DMS53 (cell line): ENCODE measurements around the gene DPP10.

Experiments
- DNase-seq: peaks from one replicate; lab custom pipeline; 2025; lab: John Stamatoyannopoulos, UW

DPP10 gene

GRCh38 chr2:114609203-114609602, 166.8 kb downstream of the DPP10 start:
- DNase-seq: no peak

- no peak for DNase-seq
Measured at GRCh38 chr2:114609801-114610200, 167.4 kb downstream of the DPP10 start.

DNA sequence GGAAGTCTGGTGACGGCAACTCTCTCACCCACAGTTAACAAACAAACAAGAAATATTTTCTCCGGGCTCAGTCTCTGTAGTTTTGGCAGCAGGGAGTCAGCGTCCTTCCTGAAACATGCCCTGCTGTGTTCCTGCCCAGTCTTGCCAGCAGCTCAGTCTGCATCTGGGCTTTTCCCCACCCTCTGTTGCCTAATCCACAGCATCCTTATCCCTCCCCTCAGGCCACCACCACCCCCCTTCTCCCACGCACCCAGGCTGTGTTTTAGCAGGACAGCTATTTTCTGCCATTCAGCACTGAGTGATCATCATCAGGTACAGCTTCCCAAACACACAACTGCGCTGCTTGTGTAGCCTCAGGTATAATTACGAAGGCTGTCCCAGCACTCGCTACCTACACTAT, 168.2 kb downstream of the DPP10 start:
- no peak for DNase-seq

GRCh38 chr2:114614592-114614991, 172.2 kb downstream of the DPP10 start:
- DNase-seq: peak; percentile 34

GRCh38 chr2:114628481-114628880, 186.0 kb downstream of the DPP10 start:
- DNase-seq: no peak

GRCh38 chr2:114631146-114631545, 188.7 kb downstream of the DPP10 start:
- no peak for DNase-seq

DNA sequence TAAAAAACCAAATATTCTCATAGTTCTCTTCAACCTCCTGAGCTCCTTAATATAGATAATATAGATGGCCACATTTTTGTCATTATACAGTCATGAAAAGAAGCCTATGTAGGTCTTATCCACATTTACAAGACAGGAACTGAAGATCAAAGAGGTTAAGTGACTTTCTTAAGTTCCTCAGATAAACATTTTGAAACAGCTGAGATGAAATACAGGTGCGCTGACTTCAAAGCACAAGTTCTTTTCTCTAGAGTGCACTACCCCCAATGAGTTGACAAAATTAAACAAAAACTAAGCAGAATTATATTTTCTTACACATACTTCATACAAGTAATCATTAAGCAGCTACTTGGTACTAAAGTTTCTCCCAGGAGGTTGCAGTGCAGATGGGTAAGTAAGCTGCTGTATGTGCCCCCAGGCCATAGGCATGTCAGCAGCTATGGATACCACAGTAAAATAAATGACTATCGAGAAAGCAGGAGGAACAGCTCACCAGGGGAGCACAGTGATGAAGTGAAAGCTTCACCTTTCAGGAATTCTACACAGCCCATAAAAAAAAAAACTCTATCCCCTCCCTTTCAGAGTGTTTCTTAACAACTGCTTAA, 199.8 kb downstream of the DPP10 start:
- no peak for DNase-seq

GRCh38 chr2:114642988-114643553, 200.6 kb downstream of the DPP10 start:
- peak; percentile 14 for DNase-seq

DNA sequence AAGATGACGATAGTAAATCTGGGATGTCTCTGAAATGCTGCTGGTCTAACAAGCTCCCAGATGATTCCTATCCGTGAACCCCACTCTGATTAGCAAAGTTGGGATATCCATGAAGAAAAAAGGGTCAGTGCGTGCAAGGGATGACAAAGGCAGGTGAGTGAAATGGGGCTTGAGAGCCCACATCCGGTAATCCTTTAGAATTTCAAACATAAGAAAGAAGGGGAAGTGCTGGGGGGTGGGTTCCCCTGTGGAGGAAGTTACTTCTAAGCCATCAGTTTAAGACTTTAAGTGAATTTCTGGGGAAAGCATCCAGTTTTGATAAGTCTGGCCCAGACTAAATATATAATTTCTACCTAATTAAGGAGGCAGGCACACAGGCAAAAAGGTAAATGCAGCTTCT, 209.5 kb downstream of the DPP10 start:
- DNase-seq: no peak

- DNase-seq: no peak
Measured at GRCh38 chr2:114659880-114660279, 217.4 kb downstream of the DPP10 start.

DNA sequence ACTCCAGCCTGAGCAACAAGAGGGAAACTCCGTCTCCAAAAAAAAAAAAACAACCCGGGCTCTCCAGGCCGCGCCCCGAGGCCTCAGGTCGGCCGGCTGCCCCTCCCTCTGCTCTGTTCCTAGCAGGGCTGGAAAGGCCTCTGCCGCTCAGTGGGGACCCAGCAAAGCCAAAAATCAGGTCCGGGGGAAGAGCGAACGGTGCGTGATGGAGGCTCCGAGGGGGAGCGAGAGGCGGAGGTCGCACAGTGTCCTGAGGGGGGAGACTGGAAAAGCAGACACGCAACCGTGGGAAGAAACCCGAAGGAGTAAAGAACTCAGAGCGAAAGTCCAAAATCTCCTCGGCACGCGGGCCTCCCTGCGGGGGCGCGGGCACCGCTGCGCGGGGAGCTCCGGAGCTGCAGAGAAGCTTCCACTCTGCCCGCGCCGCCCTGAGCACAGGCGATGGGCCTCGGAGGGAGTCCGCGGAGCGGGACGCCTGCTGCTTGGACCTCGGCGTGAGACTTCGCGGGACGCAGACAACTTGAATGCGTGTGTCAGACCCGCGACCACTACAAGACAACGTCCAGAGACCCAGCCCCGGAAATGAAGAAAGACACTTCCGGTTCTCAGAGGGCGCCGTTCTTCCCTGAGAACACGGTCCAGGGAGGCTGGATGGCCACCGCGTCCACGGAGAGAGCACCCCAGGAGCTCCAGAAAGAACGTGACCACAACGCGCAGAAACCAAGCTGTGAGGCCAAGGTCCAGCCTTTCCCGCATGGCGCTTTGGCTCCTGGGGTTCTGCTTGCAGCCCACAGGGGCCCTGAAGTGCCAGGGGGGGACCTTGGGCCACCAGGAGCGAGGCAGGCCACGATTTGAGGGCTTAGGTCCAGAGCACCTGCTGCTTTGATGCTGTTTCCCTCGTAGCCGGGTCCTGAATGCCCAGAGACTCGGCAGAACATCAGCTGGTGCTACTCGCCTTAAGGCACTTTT, 219.8 kb downstream of the DPP10 start:
- peak; percentile 81 for DNase-seq

GRCh38 chr2:114668415-114668814, 226.0 kb downstream of the DPP10 start:
- DNase-seq: no peak

DNA sequence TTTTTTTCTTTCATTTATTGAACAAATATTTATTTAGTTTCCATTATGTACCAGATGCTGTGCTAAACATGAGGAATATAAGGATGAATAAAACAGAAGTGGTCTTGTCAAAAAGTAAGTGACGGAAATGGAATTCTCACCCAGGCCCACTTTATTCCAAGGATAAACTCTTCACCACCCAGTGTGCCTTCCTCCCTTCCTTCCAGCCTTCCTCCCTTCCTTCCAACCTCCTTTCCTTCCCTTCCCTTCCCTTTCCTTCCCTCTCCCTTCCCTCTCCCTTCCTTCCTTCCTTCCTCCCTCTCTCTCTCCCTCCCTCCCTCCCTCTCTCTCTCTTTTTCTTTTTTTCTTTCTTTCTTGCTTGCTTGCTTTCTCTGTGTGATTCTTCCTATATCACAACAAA, 240.8 kb downstream of the DPP10 start:
- no peak for DNase-seq

DNA sequence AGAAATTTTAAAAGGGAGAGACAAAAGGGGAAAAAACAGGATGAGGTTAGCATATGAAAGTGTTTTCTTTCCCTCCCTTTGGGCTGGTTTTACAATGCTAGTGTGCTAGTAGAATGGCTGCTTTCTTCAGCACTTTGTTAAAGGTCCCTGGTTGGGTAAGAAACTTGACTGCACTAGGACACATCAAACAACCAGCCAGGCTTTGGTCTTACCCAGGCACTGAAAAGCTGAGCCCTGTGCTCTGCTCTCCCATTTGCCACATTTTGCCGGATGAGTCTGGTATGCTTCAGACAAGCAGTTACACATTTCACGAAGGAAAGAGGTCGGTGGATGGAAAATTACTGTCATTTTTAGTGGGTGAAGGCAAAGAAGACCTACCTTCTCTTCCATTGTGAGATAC, 242.0 kb downstream of the DPP10 start:
- no peak for DNase-seq

DNA sequence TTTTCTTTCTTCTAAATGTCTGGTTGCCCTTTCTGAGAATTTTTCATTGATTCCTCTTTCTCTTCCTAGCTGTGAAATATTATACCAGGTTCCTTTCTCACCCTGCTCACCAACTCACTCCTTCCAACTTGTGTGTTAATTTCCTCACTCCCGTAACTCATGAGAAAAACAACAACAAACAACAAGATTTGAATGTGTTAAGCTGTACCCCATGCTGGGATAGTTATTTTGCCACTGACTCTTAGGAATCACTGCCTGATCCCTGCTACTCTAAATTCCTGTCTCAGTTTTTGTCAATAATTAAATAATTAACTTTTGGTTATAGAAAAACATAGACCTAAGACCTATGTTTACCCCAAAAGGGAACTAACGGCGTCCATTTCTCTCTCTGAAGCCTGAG, 242.7 kb downstream of the DPP10 start:
- no peak for DNase-seq

GRCh38 chr2:114688241-114688640, 245.8 kb downstream of the DPP10 start:
- DNase-seq: peak; percentile 20

GRCh38 chr2:114698520-114698919, 256.1 kb downstream of the DPP10 start:
- no peak for DNase-seq

- peak; percentile 21 for DNase-seq
Measured at GRCh38 chr2:114699423-114699944, 257.0 kb downstream of the DPP10 start.

- DNase-seq: no peak
Measured at GRCh38 chr2:114700440-114700839, 258.0 kb downstream of the DPP10 start.

DNA sequence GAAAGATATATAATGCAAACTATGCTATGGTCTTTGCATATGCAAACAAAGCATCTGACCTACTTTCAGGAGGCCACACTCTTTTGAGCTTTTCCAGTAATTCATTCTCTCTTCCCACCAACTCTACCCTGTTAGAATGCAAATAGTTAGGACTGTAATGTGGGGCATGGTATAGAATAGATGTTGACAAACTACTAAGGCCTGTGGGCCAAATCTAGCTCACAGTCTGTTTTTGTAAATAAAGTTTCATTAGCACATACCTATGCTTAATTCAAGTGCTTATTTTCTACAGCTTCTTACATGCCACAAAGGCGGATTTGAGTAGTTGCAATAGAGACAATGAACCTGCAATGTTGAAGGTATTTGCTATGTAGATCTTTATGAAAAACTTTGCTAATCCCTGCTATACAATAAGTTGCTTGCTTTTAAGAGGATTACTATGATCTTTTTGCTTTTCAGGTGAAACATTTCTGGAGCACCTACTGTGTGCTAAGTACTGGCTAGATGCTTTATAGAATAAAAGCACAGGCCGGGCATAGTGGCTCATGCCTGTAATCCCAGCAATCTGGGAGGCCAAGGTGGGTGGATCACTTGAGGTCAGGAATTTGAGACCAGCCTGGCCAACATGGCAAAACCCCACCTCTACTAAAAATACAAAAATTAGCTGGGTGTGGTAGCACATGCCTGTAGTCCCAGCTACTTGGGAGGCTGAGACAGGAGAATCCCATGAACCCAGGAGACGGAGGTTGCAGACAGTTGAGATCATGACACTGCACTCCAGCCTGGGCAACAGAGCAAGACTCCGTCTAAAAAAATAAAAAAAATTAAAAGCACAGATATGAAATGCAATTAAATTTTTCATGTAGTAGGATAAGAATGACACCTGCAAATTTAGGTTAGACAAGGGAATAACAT, 267.8 kb downstream of the DPP10 start:
- no peak for DNase-seq

DNA sequence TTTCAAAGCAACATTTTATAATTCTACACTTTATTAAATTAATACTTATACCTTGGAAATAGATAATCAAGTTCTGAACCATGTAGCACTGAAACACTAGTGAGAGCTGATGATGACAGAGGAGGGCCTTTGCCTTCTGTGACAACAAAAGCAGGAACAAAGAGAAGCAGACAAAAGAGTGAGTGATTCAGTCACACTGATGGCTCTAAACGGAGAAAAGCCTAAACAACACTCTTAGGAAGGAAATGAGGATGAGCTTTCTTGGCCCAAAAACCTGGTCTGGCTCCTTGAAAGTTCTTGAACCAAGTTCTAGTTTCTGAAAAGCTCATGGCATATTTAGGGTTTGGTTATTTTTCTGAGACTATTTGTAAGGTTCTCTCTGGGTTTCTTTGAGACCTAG, 271.9 kb downstream of the DPP10 start:
- peak; percentile 68 for DNase-seq

- DNase-seq: no peak
Measured at GRCh38 chr2:114717049-114717448, 274.6 kb downstream of the DPP10 start.
